CD4-positive, alpha-beta memory T cell (primary cell): Measurements from ENCODE around the gene CRY2. TPM values are rescaled to one million over a fixed set of nuclear protein-coding genes. Genes with fewer than 3 reads are reported as not detected.

Experiments
- polyA plus RNA-seq, 2 donors: library from polyadenylated mRNA; unstranded; fragments of 300-500 nt; fragmentation: Illumina TruSeq; gene quantifications; one replicate each; pipeline ENCODE4 v1.2.3, GENCODE V29; 2021
- total RNA-seq, 2 experiments: library from RNA; stranded (reverse); gene quantifications; one replicate each; pipeline ENCODE4 v1.2.3, GENCODE V29; 2021

Gene CRY2
- total and polyA plus RNA-seq, 4 experiments from 2014 or later = 22.6 to 67.4 (median 47.4) TPM

Other genes with a start within 250 kb of the CRY2 start
- gene CHST1, start 181.9 kb upstream of the CRY2 start, total RNA-seq = not detected
- not detected for gene CHST1, start 181.9 kb upstream of the CRY2 start, polyA plus RNA-seq
- 10 to 100 TPM; 20.3 to 21.5 TPM for gene SLC35C1, start 42.3 kb upstream of the CRY2 start, total RNA-seq
- gene SLC35C1, start 42.3 kb upstream of the CRY2 start, polyA plus RNA-seq = 10 to 100 TPM; 18.6 to 19.9 TPM
- gene MAPK8IP1, start 38.2 kb downstream of the CRY2 start, total RNA-seq = under 1 TPM; 0.73 to 0.86 TPM
- under 1 TPM; 0.06 to 0.08 TPM for gene MAPK8IP1, start 38.2 kb downstream of the CRY2 start, polyA plus RNA-seq
- 1 to 10 TPM; 4.5 to 4.8 TPM for gene FREY1, start 59.8 kb downstream of the CRY2 start, total RNA-seq
- gene FREY1, start 59.8 kb downstream of the CRY2 start, polyA plus RNA-seq = not detected
- gene PEX16, start 70.4 kb downstream of the CRY2 start, total RNA-seq = 10 to 100 TPM; 53.0 to 62.7 TPM
- gene PEX16, start 70.4 kb downstream of the CRY2 start, polyA plus RNA-seq = 10 to 100 TPM; 49.6 to 71.5 TPM
- gene LARGE2, start 75.2 kb downstream of the CRY2 start, total RNA-seq = 1 to 10 TPM; 4.2 to 5.1 TPM
- gene LARGE2, start 75.2 kb downstream of the CRY2 start, polyA plus RNA-seq = 1 to 10 TPM; 3.1 to 8.6 TPM